ENCODE measurements around the gene EHBP1. TPM values are rescaled to one million over a fixed set of nuclear protein-coding genes. Genes with fewer than 3 reads are reported as not detected.

The EHBP1 gene
- total RNA-seq, 3 donors from 2014 or later (not counting 1 experiment from before 2014, with no cell fraction given): 22.4 to 33.4 (median 28.3) TPM

DNA sequence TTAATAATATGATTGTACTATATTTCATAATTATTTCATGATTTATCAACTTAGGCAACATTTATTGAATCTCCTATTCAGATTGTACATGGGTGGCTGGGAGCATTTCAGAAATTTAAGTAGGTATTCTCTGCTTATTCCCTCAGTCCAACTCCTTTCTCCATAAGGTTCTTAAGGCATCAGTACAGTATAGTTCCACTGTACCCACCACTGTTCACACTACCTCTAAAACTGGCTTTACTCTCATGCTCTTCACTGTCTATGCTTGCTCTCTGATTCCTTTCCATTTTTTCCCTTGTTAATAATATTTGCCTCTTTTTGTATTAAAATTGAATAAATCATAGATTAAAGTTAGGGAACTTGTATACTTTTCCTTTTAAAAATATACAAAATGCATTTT is 89.8 kb downstream of the EHBP1 start:
- Mint-ChIP-seq H3K9me3 (no peaks in the 10 kb centered on the region), H3K36me3 (no peaks in the 10 kb centered on the region), H3K4me3 (no peak overlapping the region), H3K4me1 (peaks cover 0 to 3% of the 10 kb centered on the region in 2 donors), H3K27ac (no peak overlapping the region), H3K27me3 (ENCODE audit: low read depth in 2 of 2) (no peaks in the 10 kb centered on the region)
- intact Hi-C loops (cut with micrococcal nuclease): no loop called here
- TF ChIP-seq, protein P1, sequence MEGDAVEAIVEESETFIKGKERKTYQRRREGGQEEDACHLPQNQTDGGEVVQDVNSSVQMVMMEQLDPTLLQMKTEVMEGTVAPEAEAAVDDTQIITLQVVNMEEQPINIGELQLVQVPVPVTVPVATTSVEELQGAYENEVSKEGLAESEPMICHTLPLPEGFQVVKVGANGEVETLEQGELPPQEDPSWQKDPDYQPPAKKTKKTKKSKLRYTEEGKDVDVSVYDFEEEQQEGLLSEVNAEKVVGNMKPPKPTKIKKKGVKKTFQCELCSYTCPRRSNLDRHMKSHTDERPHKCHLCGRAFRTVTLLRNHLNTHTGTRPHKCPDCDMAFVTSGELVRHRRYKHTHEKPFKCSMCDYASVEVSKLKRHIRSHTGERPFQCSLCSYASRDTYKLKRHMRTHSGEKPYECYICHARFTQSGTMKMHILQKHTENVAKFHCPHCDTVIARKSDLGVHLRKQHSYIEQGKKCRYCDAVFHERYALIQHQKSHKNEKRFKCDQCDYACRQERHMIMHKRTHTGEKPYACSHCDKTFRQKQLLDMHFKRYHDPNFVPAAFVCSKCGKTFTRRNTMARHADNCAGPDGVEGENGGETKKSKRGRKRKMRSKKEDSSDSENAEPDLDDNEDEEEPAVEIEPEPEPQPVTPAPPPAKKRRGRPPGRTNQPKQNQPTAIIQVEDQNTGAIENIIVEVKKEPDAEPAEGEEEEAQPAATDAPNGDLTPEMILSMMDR (IDR thresholded peaks at IDR 0.05): no peak
- Histone ChIP-seq H3K27ac (ENCODE audit: low read length) (no peak overlapping the region), H3K9me3 (ENCODE audit: control insufficient read depth, insufficient read depth, low read length) (no peaks in the 10 kb centered on the region), H3K36me3 (ENCODE audit: control insufficient read depth, insufficient read depth, low read length) (no peaks in the 10 kb centered on the region), H3K27me3 (ENCODE audit: control insufficient read depth, insufficient read depth, low read length) (no peaks in the 10 kb centered on the region), H3K4me3 (ENCODE audit: low read length) (no peak overlapping the region), H3K4me1 (ENCODE audit: control insufficient read depth, insufficient read depth, low read length) (no peaks in the 10 kb centered on the region)
- no peak for DNase-seq
- no peak for ATAC-seq

DNA sequence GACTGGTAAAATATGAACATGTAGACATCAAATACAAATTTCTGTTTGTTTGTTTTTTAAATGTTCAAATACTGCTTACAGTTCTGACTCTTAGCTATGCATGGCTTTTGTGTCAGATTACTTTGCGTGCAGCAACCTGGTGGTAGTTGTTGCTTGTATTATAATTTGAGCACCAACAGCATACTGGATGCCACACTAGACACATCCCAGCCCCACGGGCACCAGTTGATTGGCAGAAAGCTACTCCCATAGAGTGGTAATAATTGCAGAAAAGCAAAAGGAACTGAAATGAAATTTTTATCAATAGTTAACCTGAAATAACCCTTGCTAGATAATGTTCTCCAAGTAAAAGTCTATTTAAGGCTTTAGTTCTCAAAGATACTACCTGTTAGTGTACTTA is 91.6 kb downstream of the EHBP1 start:
- Histone ChIP-seq H3K27me3 (ENCODE audit: control insufficient read depth, insufficient read depth, low read length) (no peaks in the 10 kb centered on the region), H3K4me3 (ENCODE audit: low read length) (no peak overlapping the region), H3K36me3 (ENCODE audit: control insufficient read depth, insufficient read depth, low read length) (no peaks in the 10 kb centered on the region), H3K9me3 (ENCODE audit: control insufficient read depth, insufficient read depth, low read length) (no peaks in the 10 kb centered on the region), H3K4me1 (ENCODE audit: control insufficient read depth, insufficient read depth, low read length) (no peaks in the 10 kb centered on the region), H3K27ac (ENCODE audit: low read length) (no peak overlapping the region)
- no CpG with 5 or more reads among the region's 2 CpGs for WGBS (ENCODE audit: insufficient coverage)
- TF ChIP-seq, protein P1 (IDR thresholded peaks at IDR 0.05): no peak
- Mint-ChIP-seq H3K4me3 (no peak overlapping the region), H3K27ac (no peak overlapping the region), H3K4me1 (peaks cover 15 to 19% of the 10 kb centered on the region in 2 donors), H3K27me3 (ENCODE audit: low read depth in 2 of 2) (no peaks in the 10 kb centered on the region), H3K36me3 (no peaks in the 10 kb centered on the region), H3K9me3 (no peaks in the 10 kb centered on the region)
- intact Hi-C loops (cut with micrococcal nuclease): no loop called here
- no peak for ATAC-seq
- DNase-seq: no peak

DNA sequence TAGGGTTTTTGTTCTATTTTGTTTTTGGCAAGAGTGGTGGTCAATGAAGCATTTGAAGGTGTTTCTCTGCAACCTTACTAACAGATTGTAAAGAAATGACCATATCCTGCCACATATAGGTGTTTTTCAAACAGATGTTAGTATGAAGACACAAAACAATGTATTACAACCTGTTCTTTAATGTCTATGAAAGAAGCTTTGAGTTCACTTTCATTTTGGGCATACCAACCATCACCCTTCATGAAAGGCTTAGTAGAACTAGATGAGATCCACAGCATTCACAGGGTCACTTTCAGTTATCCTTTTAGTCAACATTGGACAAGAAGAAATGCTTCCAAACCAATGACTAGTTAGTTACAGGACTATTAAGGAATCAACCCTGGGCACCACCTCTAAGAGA is 95.1 kb downstream of the EHBP1 start:
- Histone ChIP-seq H3K36me3 (ENCODE audit: control insufficient read depth, insufficient read depth, low read length) (no peaks in the 10 kb centered on the region), H3K27ac (ENCODE audit: low read length) (no peak overlapping the region), H3K27me3 (ENCODE audit: control insufficient read depth, insufficient read depth, low read length) (no peaks in the 10 kb centered on the region), H3K4me3 (ENCODE audit: low read length) (no peak overlapping the region), H3K9me3 (ENCODE audit: control insufficient read depth, insufficient read depth, low read length) (no peaks in the 10 kb centered on the region), H3K4me1 (ENCODE audit: control insufficient read depth, insufficient read depth, low read length) (no peaks in the 10 kb centered on the region)
- ATAC-seq: no peak
- TF ChIP-seq, protein P1 (IDR thresholded peaks at IDR 0.05): no peak
- no peak overlapping the region for H3K27ac Mint-ChIP-seq
- intact Hi-C loops (cut with micrococcal nuclease): no loop called here
- no peaks in the 10 kb centered on the region for H3K9me3 Mint-ChIP-seq
- no peaks in the 10 kb centered on the region for H3K36me3 Mint-ChIP-seq
- no peak overlapping the region for H3K4me3 Mint-ChIP-seq
- H3K27me3 Mint-ChIP-seq (ENCODE audit: low read depth in 2 of 2): no peaks in the 10 kb centered on the region
- no peak for DNase-seq
- H3K4me1 Mint-ChIP-seq: peaks cover 17 to 29% of the 10 kb centered on the region in 2 donors

DNA sequence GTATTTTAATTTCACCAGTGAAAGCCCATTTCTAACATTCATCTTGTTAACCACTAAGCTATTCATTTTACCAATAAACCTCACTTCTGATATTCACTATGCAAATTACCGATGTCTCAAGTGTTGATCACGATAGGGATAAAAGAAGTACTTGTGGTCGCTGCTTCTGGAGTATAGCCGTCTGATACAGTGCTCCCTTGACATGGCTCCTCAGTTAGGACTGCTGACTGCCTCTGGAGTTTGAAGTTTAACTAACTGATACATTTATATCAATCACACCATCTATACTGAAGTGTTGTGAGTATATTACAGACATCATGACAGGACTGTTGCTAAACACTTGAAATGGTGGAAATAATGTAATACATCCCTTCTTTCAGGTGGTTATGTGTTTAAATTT is 95.6 kb downstream of the EHBP1 start:
- TF ChIP-seq, protein P1 (IDR thresholded peaks at IDR 0.05): no peak
- H3K27ac ChIP-seq (ENCODE audit: low read length): no peak overlapping the region
- no peaks in the 10 kb centered on the region for H3K36me3 ChIP-seq (ENCODE audit: control insufficient read depth, insufficient read depth, low read length)
- no peaks in the 10 kb centered on the region for H3K9me3 ChIP-seq (ENCODE audit: control insufficient read depth, insufficient read depth, low read length)
- DNase-seq: no peak
- no peaks in the 10 kb centered on the region for H3K27me3 ChIP-seq (ENCODE audit: control insufficient read depth, insufficient read depth, low read length)
- ATAC-seq: no peak
- H3K27ac Mint-ChIP-seq: no peak overlapping the region
- H3K4me3 ChIP-seq (ENCODE audit: low read length): no peak overlapping the region
- no peaks in the 10 kb centered on the region for H3K36me3 Mint-ChIP-seq
- no peaks in the 10 kb centered on the region for H3K4me1 ChIP-seq (ENCODE audit: control insufficient read depth, insufficient read depth, low read length)
- no peak overlapping the region for H3K4me3 Mint-ChIP-seq
- no peaks in the 10 kb centered on the region for H3K9me3 Mint-ChIP-seq
- WGBS (ENCODE audit: insufficient coverage): 89% methylated on average over 4 of the region's 4 CpGs
- H3K27me3 Mint-ChIP-seq (ENCODE audit: low read depth in 2 of 2): no peaks in the 10 kb centered on the region
- peaks cover 17 to 29% of the 10 kb centered on the region in 2 donors for H3K4me1 Mint-ChIP-seq
- intact Hi-C loops (cut with micrococcal nuclease): no loop called here
